ENCODE measurements around the gene GRM8. TPM values are rescaled to one million over a fixed set of nuclear protein-coding genes. Genes with fewer than 3 reads are reported as not detected.

GRM8 gene
- total RNA-seq, 4 donors from 2014 or later, result 0.11 TPM; not detected in 3

DNA sequence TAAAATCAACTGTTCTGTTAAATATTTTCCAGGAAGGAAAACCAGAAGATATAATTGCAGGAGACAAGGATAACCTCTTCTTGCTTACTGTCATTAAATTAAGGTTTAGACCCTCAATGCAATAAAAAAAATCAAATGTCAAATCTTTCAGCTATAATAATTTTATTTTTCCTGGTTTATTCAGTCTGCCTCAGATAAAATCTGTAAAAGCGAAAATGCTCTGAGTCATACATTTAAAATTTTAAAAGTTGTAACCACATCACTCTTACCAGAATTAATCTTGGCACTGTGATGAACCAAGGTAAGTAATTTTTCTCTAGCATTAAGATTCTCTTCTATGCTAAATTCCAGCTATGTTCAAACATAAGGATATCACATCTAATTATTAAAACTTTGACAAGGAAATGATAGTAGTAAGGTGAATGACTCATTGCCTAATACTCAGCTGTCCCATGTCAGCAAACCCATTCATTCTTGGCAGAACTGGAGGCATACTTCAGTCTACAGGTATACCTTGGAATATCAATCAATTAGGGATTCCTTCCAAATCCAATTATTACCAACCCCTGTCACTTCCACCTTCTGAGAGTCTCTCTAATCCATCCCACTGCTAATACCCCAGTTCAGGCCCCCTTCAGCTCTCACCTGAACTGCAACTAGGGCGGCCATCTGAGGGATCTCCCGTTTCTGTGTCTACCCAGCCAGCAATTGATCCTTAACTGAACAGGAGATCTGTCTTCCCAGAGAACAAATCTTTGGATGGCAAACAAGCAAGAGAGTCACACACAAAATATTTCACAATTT, 434.1 kb downstream of the GRM8 start:
- intact Hi-C loops (cut with DNase I), result no loop called here
- no peak for TF ChIP-seq EP300 (IDR thresholded peaks at IDR 0.05)
- no peak for TF ChIP-seq CTCF (IDR thresholded peaks at IDR 0.05)
- TF ChIP-seq POLR2A (IDR thresholded peaks at IDR 0.05; ENCODE audit: low read depth), result no peak
- TF ChIP-seq POLR2AphosphoS5 (IDR thresholded peaks at IDR 0.05), result no peak
- WGBS, result 83% methylated on average over 3 of the region's 3 CpGs

DNA sequence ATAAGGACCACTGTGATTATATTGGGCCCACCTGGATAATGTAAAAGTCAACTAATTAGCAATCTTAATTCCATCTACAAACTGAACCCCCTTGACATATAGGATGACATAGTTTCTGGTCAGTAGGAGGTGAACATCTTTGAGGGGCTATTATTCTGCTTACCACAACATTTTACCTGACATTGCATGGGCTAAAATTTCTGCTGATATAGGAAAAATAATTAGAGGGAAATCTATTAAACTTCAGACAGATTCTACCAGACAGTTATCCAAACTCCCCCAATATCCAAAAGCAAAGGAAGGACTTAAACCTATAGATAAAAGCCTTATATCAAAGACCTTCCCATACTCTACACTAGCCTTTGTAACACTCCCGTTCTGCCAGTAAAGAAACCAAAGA, 443.6 kb downstream of the GRM8 start:
- TF ChIP-seq POLR2AphosphoS5 (IDR thresholded peaks at IDR 0.05), result no peak
- no peak for TF ChIP-seq CTCF (IDR thresholded peaks at IDR 0.05)
- TF ChIP-seq POLR2A (IDR thresholded peaks at IDR 0.05; ENCODE audit: low read depth), result no peak
- no peak for TF ChIP-seq EP300 (IDR thresholded peaks at IDR 0.05)
- DNase-seq (ENCODE audit: extremely low spot score), result no peak
- Histone ChIP-seq H3K4me3 (no peak overlapping the region), H3K27me3 (peaks cover 0 to 6% (median 0%) of the 10 kb centered on the region in 4 donors), H3K27ac (replicated peaks in 1 of 4) (no peak overlapping the region), H3K36me3 (no peaks in the 10 kb centered on the region), H3K4me1 (no peaks in the 10 kb centered on the region), H3K9me3 (no peaks in the 10 kb centered on the region)
- intact Hi-C loops (cut with DNase I), result loop anchor here (10.0 kb wide), 1 partner anchor 446 kb away; the partner anchor contains the start of gene GRM8
- WGBS, result 85% methylated on average over 1 of the region's 1 CpG

More for the DNA sequence above, 434.1 kb downstream of the GRM8 start:
- Histone ChIP-seq H3K27me3 (no peaks in the 10 kb centered on the region), H3K4me1 (peaks cover 0 to 9% (median 0%) of the 10 kb centered on the region in 4 donors), H3K4me3 (no peak overlapping the region), H3K27ac (replicated peaks in 1 of 4) (no peak overlapping the region), H3K36me3 (no peaks in the 10 kb centered on the region), H3K9me3 (no peaks in the 10 kb centered on the region)
- no peak for DNase-seq (ENCODE audit: extremely low spot score)

DNA sequence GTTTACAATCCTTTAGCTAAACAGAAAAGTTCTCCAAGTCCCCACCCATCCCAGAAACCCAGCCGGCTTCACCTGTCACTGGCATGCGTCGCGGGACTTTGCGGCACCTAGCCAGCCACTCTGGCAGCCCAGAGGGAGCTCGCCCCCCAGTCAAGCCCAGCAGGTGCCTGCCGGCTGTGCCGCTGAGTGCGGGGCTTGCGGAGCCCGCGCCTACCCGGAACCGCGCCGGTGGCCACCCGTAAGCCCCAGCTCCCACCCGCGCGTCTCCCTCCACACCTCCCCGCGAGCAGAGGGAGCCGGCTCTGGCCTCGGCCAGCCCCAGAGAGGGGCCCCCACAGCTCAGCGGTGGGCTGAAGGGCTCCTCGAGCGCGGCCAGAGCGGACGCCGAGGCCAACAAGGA, 446.1 kb downstream of the GRM8 start:
- Histone ChIP-seq H3K27ac (replicated peaks in 1 of 4) (no peak overlapping the region), H3K36me3 (no peaks in the 10 kb centered on the region), H3K27me3 (peaks cover 0 to 6% (median 0%) of the 10 kb centered on the region in 4 donors), H3K4me3 (no peak overlapping the region), H3K4me1 (no peaks in the 10 kb centered on the region), H3K9me3 (peaks cover 0 to 6% (median 0%) of the 10 kb centered on the region in 4 donors)
- intact Hi-C loops (cut with DNase I), result loop anchor here (10.0 kb wide), 1 partner anchor 448 kb away; the partner anchor contains the start of gene GRM8
- DNase-seq (ENCODE audit: extremely low spot score), result no peak
- WGBS, result 97% methylated on average over 30 of the region's 31 CpGs
- TF ChIP-seq POLR2AphosphoS5 (IDR thresholded peaks at IDR 0.05), result no peak
- TF ChIP-seq EP300 (IDR thresholded peaks at IDR 0.05), result no peak
- no peak for TF ChIP-seq POLR2A (IDR thresholded peaks at IDR 0.05; ENCODE audit: low read depth)

- H3K9me3 ChIP-seq, result peaks cover 0 to 6% (median 0%) of the 10 kb centered on the region in 4 donors
- no peaks in the 10 kb centered on the region for H3K4me1 ChIP-seq
- no peak for DNase-seq (ENCODE audit: extremely low spot score)
- H3K36me3 ChIP-seq, result no peaks in the 10 kb centered on the region
- WGBS, result 92% methylated on average over 1 of the region's 1 CpG
- H3K27ac ChIP-seq (replicated peaks in 1 of 4), result no peak overlapping the region
- no peak overlapping the region for H3K4me3 ChIP-seq
- intact Hi-C loops (cut with DNase I), result loop anchor here (10.0 kb wide), 1 partner anchor 449 kb away; the partner anchor contains the start of gene GRM8
- H3K27me3 ChIP-seq, result peaks cover 0 to 6% (median 0%) of the 10 kb centered on the region in 4 donors
- TF ChIP-seq CTCF (IDR thresholded peaks at IDR 0.05) (no peak), POLR2AphosphoS5 (IDR thresholded peaks at IDR 0.05) (no peak), EP300 (IDR thresholded peaks at IDR 0.05) (no peak), POLR2A (IDR thresholded peaks at IDR 0.05; ENCODE audit: low read depth) (no peak)
These were observed 447.4 kb downstream of the GRM8 start for GRCh38 chr7:126805351-126805750.

DNA sequence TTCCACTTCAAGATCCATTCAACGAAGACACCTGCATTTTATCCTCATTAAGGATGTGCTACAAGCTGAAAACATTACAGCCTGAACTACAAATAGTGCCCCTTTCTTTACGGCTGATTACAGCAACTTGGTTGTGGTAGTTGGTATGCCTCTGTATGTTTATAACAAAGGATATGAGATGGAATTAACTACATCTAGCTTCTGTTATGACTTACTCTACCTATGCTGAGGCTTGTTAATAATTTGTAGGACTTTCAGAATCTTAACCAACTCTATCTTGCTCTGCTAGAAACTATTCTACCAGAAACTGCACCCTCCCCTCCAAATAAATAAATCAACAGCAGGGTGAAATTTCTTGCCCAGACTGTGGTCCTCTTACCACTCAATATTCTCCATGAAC, 448.1 kb downstream of the GRM8 start:
- Histone ChIP-seq H3K27ac (replicated peaks in 1 of 4) (no peak overlapping the region), H3K9me3 (peaks cover 0 to 6% (median 0%) of the 10 kb centered on the region in 4 donors), H3K27me3 (peaks cover 0 to 6% (median 0%) of the 10 kb centered on the region in 4 donors), H3K4me1 (no peaks in the 10 kb centered on the region), H3K36me3 (no peaks in the 10 kb centered on the region), H3K4me3 (no peak overlapping the region)
- TF ChIP-seq POLR2AphosphoS5 (IDR thresholded peaks at IDR 0.05) (no peak), POLR2A (IDR thresholded peaks at IDR 0.05; ENCODE audit: low read depth) (no peak), EP300 (IDR thresholded peaks at IDR 0.05) (no peak), CTCF (IDR thresholded peaks at IDR 0.05) (no peak)
- intact Hi-C loops (cut with DNase I), result loop anchor here (10.0 kb wide), 1 partner anchor 450 kb away; the partner anchor contains the start of gene GRM8
- WGBS, result 51% methylated on average over 2 of the region's 2 CpGs
- no peak for DNase-seq (ENCODE audit: extremely low spot score)
